Activated gamma-delta T cell (primary cell): ENCODE results near the gene PC.

ENCODE experiments used
- DNase-seq: peaks from one replicate; lab custom pipeline; 2025; lab: John Stamatoyannopoulos, UW

The PC gene

DNA sequence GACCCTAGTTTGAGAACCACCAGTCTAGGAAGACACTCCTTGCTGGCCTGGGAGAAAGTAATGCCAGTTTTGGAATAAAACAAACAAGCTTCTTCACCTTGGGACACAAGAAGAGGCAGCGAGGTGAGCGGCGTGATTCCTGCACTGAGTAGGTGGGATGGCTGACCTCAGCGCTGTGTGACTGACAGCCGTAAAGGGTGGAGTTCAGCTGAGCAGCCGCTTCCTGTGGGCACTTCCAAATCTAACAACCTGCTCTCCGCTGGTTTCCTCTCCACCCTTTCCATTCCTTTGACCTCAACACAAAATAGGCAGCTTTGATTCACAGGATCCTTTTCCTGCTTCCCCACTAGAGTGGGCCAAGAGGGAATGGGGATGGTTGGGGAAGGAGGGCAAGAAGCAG lies 45.8 kb downstream of the PC start:
- DNase-seq: no peak

DNA sequence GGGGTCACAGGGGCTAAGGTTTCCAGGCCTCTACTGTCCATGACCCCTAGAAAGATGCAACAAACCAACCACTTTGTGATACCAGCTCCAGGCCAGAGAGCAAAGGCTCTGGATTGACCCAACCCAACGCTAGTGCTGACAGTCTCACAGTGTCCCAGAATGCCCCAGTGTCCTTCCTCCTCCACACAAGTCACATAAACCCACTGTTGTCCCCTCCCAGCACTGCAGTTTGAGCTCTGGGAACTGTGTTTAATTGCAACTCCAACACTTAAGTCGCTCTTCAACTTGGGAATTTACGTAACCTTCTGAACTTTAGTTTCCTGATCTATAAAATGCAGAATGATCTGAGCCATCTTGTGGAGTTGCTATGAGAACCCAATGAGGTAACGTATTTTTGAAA lies 47.5 kb downstream of the PC start:
- DNase-seq: no peak

DNA sequence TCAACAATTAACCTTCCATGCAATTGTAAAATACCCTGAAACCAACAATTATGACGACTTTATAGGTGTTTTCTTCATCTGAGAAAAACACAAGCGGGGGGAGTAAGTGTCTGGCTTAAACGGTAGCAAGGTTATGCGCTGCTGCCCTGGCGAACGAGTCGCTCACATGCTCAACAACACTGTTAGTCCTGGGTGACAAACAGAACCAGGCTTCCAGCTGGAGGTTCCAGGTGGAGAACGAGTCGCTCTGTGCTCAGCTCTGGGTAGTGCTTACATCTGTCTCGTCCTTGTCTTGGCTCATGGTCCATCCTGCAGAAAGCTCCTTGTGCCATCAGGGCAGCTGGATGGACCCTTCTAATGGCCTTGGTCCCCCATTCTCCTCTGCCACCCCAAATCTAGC lies 48.2 kb downstream of the PC start:
- no peak for DNase-seq

DNA sequence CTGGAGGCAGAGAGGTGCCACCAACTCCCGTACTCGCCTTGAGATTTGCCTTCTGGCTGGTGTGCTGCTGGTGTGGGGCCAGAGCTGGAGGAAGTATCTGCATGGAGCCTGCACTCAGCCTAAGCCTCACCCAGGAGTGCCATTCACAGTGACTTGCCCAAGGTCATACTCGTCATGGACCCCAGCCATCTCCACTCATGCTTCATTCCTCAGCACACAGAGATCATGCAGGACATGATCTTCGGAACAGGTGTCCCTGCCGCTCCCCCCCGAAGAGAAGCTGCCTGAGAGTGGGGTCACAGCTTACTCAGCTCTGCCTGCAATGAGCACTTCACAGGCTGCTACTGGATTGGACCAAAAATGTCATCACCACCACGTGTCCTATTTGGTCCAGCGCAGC lies 49.0 kb downstream of the PC start:
- no peak for DNase-seq

DNA sequence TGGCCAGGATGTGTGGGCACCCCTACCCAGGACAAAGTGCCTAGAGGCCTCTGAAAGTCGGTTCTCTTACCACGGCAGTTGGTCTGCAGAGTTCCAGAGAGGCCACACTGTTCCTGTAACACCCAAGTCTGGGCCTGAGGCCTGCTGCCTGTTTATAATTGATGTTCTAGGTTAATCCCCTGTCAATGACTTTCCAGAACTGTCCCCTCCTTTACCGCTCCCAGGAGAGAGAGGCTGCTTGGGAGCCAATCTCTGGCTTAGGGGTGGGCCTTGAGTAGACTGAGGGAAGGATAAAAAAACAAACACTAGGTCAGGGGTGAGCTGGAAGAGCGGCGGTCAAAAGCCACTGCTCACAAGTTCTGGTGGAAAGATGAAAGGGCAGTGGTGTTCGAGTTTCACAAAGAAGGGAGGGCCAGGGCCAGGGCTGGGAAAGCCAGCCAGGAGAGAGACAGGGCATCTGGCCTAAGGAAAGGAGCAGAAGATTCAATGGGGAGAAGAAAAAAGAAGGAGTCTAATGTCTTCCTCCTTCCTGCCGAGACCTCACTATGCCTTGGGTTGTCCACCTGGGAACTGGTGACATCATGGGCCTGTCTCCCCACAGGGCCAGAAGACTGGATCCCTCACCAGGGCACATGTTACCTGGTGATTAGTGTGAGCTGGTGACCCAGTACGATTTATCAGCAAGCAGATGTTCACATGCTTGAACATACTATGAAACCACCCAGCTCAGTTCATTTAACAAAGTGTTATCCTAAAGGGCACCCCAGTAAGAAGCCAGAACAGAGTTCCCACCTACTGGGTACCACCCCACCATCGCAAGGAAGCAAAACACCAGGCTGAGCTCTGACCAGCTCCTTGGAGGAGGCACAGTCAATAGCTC lies 50.2 kb downstream of the PC start:
- no peak for DNase-seq

DNA sequence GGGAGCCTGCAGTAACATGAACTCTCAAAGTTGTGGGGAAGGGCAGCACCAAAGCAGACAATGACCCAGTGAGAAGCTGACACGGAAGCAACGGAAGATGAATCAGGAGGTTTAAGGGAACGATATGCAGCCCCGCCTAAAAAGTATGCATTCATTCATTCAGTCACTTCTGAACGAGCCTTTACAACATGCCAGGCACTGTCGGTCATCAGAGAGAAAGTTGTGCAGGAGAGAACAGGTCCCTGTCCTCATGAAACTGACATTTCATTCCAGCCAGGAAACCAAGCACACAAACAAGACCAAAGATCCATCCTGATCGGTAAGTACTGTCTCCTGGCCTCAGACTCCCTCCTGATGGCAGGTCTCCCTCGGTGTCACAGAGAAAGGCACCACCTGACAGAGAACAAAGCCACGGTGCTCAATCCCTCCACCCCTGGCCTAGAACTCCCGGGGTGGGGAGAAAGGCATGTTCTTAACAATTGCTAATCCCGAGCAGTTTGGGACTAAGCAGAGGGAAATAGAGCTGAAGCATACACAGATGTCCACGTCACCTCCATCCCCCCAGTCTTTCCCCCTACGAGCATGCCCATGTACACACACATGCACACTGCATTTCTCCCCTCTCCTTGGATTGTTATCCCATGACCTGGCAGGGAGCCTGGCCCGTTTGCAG lies 52.0 kb downstream of the PC start:
- DNase-seq: no peak

DNA sequence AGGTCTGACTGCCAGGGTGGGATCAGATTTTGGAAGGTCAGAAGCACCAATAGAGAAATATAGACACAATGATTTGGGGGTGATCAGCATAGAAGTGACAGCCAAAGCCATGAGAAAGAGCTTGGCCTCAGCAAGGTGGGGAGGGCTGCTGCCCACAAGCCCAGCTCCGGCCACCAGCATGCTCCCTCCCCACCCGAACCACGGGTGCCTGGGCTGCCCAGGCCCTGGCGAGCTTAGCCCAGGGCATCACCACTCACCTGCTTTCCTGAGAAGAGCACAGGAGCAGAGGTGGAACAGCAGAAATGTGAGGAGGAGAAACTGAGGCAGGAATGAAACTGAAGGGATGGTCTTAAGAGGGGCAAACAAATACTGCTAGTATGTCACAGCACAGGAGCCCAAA lies 52.6 kb downstream of the PC start:
- no peak for DNase-seq

DNA sequence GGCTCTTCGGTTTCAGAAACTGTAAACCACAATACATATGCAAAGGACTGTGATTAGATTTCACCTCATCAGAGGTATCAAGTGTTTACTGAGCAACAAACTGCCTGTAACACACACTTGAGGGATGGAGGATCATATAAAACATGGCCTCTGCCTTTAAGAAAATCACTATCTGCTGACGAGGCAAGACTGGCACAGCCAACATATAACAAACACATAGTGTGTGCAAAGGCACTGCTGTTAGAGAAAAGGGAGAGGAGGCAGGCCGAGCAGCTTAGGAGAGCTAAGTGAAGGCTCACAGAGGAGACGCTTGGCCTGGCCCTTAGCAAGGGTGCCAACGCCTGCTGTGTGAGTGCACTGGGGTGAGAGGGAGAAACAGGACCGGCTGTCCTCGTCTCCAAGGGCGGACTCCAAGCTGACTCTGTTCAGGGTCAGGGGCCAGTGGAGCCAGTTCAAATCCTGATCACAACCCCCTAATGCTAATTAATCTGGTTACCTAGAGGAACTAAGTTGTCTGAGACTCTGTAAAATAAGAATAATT lies 53.1 kb downstream of the PC start:
- no peak for DNase-seq

DNA sequence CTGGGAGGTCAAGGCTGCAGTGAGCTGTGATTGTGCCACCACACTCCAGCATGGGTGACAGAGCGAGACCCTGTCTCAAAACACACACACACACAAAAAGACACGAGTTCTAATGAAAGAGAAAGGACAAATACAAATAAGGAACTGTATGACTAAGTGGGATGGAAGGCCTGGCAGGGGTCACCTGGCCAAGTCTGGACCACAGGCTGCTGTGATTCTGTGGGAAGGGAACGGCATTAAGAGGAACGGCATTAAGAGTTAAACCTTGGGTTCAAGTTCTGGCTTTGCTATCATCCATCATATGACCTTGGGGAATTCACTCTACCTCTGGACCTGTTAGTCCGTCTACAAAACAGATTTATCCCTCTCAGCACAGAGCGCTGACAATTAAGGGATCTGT lies 53.6 kb downstream of the PC start:
- no peak for DNase-seq

DNA sequence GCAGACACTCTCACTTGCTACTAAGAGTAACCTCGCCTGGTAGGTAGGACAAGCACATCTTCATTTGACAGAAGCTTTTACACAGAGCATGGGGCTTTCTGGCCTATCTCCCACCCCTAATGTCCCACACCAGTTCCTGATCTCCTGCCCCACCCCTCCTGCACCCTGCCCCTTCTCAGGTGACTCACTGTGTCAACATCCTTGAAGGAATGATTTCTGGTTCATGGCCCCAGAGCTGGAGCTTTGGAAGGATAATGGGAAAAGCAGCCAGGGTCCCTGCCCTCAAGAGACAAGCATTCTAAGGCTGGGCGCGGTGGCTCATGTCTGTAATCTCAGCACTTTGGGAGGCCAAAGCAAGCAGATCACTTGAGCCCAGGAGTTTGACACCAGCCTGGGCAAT lies 54.1 kb downstream of the PC start:
- DNase-seq: no peak

DNA sequence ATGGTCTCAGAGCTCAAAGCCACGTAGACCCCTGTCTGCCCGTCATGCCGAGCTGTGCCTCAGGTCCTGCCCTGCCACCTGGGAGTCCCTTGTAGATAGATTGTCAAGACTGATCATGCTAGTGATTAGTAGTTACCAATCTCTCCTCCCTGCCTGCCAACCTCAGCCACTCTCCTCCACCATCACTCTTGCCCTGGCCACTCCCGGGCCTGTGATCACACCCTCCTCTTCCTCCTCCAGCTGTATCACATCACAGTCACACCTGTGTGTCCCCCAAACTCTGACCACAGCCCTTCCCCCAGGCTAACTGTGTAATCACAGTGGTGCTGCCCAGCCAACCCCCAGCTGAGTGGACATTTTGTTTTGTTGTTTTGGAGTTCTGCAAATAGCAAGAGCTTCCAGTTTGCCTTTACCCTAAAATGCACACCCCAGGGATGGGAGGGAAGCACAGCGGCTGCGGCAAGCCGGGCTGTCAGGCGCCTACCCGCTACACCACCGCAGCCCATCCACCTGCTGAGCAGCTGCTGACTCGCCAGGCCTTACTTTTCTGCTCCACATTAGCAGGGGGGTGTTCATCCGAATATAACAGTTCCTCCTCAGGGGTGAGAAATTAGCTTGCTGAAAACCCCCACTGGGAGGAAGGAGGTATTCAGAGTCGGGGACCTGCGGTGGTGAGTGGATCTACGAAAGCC lies 55.6 kb downstream of the PC start:
- no peak for DNase-seq

DNA sequence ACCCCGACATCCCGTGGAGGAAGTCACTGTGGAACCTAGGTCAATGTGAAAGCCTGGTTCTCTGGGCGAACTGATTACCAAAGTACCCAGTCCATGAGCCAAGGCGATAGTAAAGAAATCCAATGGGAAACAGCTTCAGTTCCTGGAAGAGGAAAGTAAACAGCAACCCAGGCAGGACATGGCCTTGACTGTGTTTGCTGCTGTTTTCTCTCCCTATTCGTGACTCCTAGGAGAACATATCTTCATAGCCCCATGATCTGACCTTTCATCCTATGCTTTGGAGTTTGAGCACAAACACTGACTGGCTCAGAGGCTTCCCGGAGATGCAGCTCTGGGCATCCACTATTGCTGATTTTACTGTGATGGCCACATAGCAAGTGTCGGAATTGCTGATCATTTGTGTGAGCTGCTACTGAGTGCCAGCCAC lies 56.2 kb downstream of the PC start:
- DNase-seq: no peak

DNA sequence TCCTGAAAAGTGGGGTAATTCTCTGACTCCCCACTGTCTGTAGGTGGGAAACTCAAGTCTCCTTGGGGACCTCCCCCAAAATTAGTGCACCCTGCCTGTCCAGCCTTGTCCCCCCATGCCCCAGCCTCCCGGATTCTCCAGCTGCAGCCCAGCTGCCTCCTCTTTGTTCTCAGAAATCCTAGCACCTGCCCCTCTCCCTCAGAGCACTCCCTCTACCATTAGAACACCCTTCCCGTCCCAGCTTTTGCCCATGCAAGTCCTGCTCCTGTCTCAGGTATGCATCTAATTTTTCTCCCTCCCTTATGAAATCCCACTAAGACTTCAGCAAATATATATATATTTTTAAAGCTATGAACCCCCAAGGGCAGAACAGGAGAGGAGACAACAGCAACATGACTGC lies 64.0 kb downstream of the PC start:
- no peak for DNase-seq

DNA sequence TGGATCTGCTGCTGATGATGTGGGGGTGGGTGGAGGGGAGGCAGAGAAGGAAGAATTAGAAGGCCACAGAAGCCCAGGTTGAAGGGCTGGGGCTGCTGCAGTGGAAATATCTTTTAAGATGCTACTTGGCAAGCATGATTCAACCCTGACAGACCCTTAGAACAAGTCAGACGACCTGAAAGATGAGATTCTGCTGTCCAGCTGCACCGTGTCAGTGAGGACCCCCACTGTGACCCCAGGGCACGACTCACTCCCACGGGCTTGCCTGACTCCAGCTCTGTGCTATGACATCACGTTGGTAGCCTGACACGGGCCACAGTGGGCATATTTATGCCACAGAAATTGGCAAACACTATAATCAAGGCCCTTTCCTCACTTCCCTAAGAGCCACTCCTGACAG lies 65.3 kb downstream of the PC start:
- no peak for DNase-seq

DNA sequence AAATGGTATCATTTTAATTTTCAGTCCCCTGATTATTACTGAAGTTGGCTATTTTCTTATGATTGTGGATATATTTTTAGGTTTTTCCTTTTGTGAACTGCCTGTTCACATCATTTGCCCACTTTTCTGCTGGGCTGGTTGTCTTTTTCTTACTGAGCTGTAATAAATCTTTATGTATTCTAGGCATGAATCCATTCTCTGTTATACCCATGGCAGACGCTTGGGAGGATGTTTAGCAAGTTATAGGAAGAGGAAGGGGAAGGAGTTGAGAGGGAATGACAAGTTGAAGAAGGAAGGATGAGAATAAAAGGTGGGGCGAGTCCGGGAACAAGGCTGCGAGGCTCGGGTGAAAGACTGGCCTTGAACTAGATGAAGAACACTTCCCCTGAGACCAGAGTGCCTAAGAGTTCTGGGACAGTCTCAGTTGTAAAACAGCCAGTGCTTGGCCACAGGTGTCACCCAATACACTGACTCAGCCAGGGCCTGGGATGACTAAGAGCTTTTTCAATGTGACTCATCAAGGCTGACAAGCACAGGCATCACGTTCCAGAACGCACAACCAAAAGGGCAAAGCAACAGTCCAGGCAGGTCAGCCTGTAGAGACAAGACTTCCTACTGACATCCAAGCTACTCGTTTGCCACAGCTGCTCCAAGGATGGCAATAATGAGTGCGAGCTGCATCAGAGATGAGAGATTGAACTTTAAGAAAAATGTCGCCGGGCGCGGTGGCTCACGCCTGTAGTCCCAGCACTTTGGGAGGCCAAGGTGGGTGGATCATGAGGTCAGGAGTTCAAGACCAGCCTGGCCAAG lies 66.1 kb downstream of the PC start:
- DNase-seq: no peak

DNA sequence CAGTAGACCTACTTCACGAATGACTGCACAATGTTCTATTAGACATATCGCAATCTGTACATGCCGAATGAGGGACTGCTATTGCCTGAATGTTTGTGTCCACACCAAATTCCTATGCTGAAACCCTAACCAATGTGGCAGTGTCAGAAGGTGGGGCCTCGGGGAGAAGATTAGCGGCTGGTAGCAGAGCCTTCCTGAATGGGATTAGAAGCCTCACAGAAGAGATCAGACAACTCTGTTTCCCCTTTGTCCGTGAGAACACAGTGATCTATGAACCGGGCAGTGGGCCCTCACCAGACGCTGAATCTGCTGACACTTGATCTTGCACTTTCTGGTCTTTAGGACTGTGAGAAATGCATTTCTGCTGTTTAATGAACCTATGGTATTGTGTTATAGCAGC lies 68.2 kb downstream of the PC start:
- DNase-seq: no peak

DNA sequence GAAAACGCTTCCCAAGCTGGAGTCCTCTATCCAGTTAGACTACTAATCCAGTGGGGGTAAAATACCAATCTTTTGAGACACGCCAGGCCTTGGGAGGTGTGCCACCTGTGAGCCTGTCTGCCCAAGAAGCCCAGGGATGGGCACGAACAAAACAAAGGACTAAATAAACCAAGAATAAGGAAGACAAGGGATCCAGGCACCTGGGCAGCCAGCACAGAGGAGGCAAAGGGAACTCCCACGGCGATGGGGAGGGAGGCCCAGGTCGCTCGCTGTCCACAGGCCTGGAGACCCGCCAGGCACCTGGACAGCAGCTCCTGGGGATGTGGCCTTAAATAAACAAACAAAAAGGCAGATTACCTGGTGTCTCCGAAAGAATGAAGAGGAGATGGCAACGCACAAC lies 69.9 kb downstream of the PC start:
- no peak for DNase-seq

DNA sequence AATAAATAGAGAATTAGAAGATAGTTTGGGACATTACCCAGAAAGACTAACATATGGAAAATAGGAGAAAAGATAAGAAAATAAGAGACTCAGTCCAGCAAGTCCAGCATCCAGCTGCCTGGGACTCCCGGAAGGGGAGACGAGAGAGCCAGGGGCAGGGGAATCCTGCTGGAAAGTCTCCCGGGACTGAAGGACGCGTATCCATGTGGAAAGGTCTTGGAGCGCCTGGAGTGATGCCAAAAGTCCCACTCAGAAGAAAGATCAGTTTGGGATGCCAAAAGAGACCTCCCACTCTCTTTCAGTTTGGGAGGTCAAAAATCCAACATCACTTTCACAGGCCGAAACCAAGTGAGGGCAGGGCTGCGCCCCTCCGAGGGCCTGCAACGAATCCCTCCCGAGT lies 70.7 kb downstream of the PC start:
- no peak for DNase-seq

DNA sequence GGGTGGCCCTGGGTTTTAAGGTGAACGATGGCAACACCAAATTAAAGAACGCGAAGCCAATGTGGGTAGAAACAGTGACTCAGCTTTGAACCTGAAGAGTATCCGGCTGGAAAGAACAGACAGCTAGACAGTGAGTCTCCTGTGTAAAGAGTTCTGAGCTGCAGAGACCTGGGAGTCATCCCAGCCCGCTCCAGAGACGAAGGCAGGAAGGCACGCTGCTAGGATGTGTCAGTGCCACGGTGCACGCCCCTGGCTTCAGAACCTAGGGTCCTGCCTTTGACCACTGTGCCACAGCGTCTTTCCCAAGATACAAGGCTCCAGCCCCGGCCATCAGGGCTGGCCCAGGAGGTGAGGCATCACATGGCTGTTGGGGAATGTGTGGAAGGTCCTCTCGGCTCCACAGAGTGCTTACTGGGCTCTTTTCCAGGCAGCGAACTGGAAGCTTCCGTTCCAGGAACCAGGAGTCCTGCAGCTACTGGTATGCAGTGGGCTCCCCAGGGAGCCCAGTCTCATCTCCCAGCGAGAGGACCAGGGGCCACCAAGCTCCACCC lies 71.4 kb downstream of the PC start:
- DNase-seq: no peak

DNA sequence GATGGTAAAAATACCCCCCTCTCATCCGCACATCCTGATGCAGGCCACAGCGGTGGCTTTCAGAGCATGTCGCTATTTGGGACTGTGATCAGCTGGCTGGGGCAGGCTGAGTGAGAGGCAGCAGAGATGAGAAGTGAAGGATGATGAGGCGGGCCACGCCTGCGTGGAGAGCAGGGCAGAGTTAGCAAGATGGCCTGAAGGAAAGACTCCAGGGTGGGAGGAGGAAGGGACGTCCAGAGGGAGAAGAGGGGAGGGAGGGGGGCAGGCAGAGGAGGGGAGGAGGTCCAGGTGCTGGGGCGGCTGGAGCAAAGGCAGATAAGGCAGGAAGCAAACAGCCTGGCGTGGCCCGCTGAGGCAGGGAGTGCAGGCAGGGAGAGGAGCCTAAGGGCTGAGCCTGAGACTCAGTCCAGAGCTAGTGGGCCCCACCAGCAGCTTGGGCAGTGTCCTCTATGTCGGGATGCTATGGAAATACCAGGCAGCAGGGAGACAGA lies 72.2 kb downstream of the PC start:
- DNase-seq: no peak

DNA sequence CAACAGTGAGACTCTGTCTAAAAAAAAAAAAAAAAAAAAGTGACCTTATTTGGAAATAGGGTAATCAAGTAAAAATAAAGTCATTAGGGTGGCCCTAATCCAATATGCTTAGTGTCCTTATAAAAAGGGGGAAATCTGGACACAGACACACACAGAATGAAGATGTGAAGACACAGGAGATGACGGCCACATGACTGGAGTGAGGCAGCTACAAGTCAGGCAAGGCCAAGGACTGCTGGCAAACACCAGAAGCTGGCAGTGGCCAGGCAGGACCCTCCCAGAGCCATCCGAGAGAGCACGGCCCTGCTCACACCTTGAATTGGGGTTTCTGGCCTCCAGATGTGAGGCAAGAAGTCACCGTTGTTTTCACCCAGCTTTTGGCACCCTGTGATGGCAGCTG lies 72.7 kb downstream of the PC start:
- DNase-seq: no peak
